T-helper 17 cell (primary cell): ENCODE data around the gene WIPF2. TPM values are rescaled to one million over a fixed set of nuclear protein-coding genes. Genes with fewer than 3 reads are reported as not detected.

Experiments used
- ATAC-seq: fragments of 150-1000 bp; cut with Tn5 transposase; 2 replicates; pipeline ENCODE4 v1.10.0; 2021; ENCODE audit warnings: mild to moderate bottlenecking, moderate library complexity
- DNase-seq, 3 donors: peaks; one replicate each; pipeline versions ENCODE4 v3.0.0 to v3.0.0-alpha.2; 2020 to 2021
- H3K9me3 ChIP-seq: one replicate; pipeline ENCODE4 v1.7.0; 2013; ENCODE audit warnings: low read length, mild to moderate bottlenecking; ENCODE audit not compliant: control insufficient read depth, poor library complexity, severe bottlenecking
- H3K27ac Mint-ChIP-seq: one replicate; pipeline ENCODE4 v1.8.0; 2022; ENCODE audit warnings: mild to moderate bottlenecking, moderate library complexity, mixed read lengths
- H3K27me3 Mint-ChIP-seq: one replicate; pipeline ENCODE4 v1.8.0; 2022; ENCODE audit warnings: mixed read lengths
- H3K36me3 Mint-ChIP-seq: one replicate; pipeline ENCODE4 v1.8.0; 2022; ENCODE audit warnings: low read depth, mixed read lengths
- H3K4me1 Mint-ChIP-seq: one replicate; pipeline ENCODE4 v1.8.0; 2022; ENCODE audit warnings: mild to moderate bottlenecking, mixed read lengths
- H3K4me3 Mint-ChIP-seq: one replicate; pipeline ENCODE4 v1.8.0; 2022; ENCODE audit warnings: mild to moderate bottlenecking, moderate library complexity, mixed read lengths
- total RNA-seq, 4 donors: library from RNA in 2 of 4; stranded (reverse) in 2 of 4; gene quantifications; one replicate each; pipeline ENCODE4 v1.2.3 and lab custom pipeline; 2022 to 2026

The WIPF2 gene
- total RNA-seq, 2 donors from 2014 or later: 26.4 to 33.1 TPM

- H3K4me3 Mint-ChIP-seq: peak overlapping the region; percentile 96
- H3K27me3 Mint-ChIP-seq: no peaks in the 10 kb centered on the region
- peaks cover 8% of the 10 kb centered on the region for H3K36me3 Mint-ChIP-seq
- no peak for DNase-seq
- ATAC-seq: no peak
- H3K9me3 ChIP-seq: no peaks in the 10 kb centered on the region
- peak overlapping the region; percentile 99 for H3K27ac Mint-ChIP-seq
- peaks cover 69% of the 10 kb centered on the region for H3K4me1 Mint-ChIP-seq
Observed at GRCh38 chr17:40318830-40319391, 99.8 kb downstream of the WIPF2 start.

GRCh38 chr17:40319651-40320540 lies 100.8 kb downstream of the WIPF2 start:
- peak; percentile 79 to 83 (median 80) for DNase-seq
- peaks cover 8% of the 10 kb centered on the region for H3K36me3 Mint-ChIP-seq
- H3K27me3 Mint-ChIP-seq: no peaks in the 10 kb centered on the region
- H3K4me3 Mint-ChIP-seq: peak overlapping the region; percentile 96
- ATAC-seq: peak; percentile 17
- peak overlapping the region; percentile 99 for H3K27ac Mint-ChIP-seq
- peaks cover 68% of the 10 kb centered on the region for H3K4me1 Mint-ChIP-seq
- no peaks in the 10 kb centered on the region for H3K9me3 ChIP-seq

- Mint-ChIP-seq H3K27me3 (no peaks in the 10 kb centered on the region), H3K4me3 (peak overlapping the region; percentile 96), H3K36me3 (peaks cover 8% of the 10 kb centered on the region), H3K27ac (peak overlapping the region; percentile 99), H3K4me1 (peaks cover 68% of the 10 kb centered on the region)
- DNase-seq (peak; percentile 45 to 58 (median 54)), ATAC-seq (no peak)
- no peaks in the 10 kb centered on the region for H3K9me3 ChIP-seq
Observed at GRCh38 chr17:40320756-40321523, 101.8 kb downstream of the WIPF2 start.

GRCh38 chr17:40321524-40321929 lies 102.4 kb downstream of the WIPF2 start:
- peak overlapping the region; percentile 96 for H3K4me3 Mint-ChIP-seq
- ATAC-seq (no peak), DNase-seq (no peak)
- H3K4me1 Mint-ChIP-seq: peaks cover 69% of the 10 kb centered on the region
- H3K27me3 Mint-ChIP-seq: no peaks in the 10 kb centered on the region
- no peaks in the 10 kb centered on the region for H3K9me3 ChIP-seq
- peaks cover 8% of the 10 kb centered on the region for H3K36me3 Mint-ChIP-seq
- H3K27ac Mint-ChIP-seq: peak overlapping the region; percentile 99

- Mint-ChIP-seq H3K36me3 (peaks cover 8% of the 10 kb centered on the region), H3K27ac (peak overlapping the region; percentile 99), H3K4me3 (peak overlapping the region; percentile 96), H3K27me3 (no peaks in the 10 kb centered on the region), H3K4me1 (peaks cover 71% of the 10 kb centered on the region)
- ATAC-seq: no peak
- H3K9me3 ChIP-seq: no peaks in the 10 kb centered on the region
- no peak for DNase-seq
Observed at GRCh38 chr17:40321961-40322357, 102.9 kb downstream of the WIPF2 start.

GRCh38 chr17:40322358-40323315 lies 103.5 kb downstream of the WIPF2 start:
- H3K27me3 Mint-ChIP-seq: no peaks in the 10 kb centered on the region
- peak overlapping the region; percentile 96 for H3K4me3 Mint-ChIP-seq
- H3K36me3 Mint-ChIP-seq: peaks cover 8% of the 10 kb centered on the region
- peak overlapping the region; percentile 99 for H3K27ac Mint-ChIP-seq
- peak; percentile 73 to 86 (median 86) for DNase-seq
- no peaks in the 10 kb centered on the region for H3K9me3 ChIP-seq
- peaks cover 74% of the 10 kb centered on the region for H3K4me1 Mint-ChIP-seq
- ATAC-seq: peak; percentile 40

- H3K27me3 Mint-ChIP-seq: no peaks in the 10 kb centered on the region
- H3K36me3 Mint-ChIP-seq: peaks cover 9% of the 10 kb centered on the region
- peak overlapping the region; percentile 99 for H3K27ac Mint-ChIP-seq
- H3K9me3 ChIP-seq: no peaks in the 10 kb centered on the region
- ATAC-seq (peak; percentile 53), DNase-seq (peak; percentile 78 to 88 (median 78))
- peak overlapping the region; percentile 96 for H3K4me3 Mint-ChIP-seq
- H3K4me1 Mint-ChIP-seq: peaks cover 77% of the 10 kb centered on the region
Observed at GRCh38 chr17:40323391-40324381, 104.6 kb downstream of the WIPF2 start.

GRCh38 chr17:40325156-40326013 lies 106.3 kb downstream of the WIPF2 start:
- DNase-seq: peak in 1 of 3 donors; percentile 44
- H3K9me3 ChIP-seq: no peaks in the 10 kb centered on the region
- Mint-ChIP-seq H3K36me3 (peaks cover 6% of the 10 kb centered on the region), H3K27ac (peak overlapping the region; percentile 99), H3K4me1 (peaks cover 74% of the 10 kb centered on the region), H3K4me3 (peak overlapping the region; percentile 96), H3K27me3 (no peaks in the 10 kb centered on the region)
- ATAC-seq: peak; percentile 6

- H3K36me3 Mint-ChIP-seq: peaks cover 6% of the 10 kb centered on the region
- ATAC-seq (peak; percentile 28), DNase-seq (peak; percentile 42 to 62 (median 57))
- peak overlapping the region; percentile 96 for H3K4me3 Mint-ChIP-seq
- H3K27me3 Mint-ChIP-seq: no peaks in the 10 kb centered on the region
- peaks cover 74% of the 10 kb centered on the region for H3K4me1 Mint-ChIP-seq
- H3K9me3 ChIP-seq: no peaks in the 10 kb centered on the region
- peak overlapping the region; percentile 99 for H3K27ac Mint-ChIP-seq
Observed at GRCh38 chr17:40326014-40326831, 107.1 kb downstream of the WIPF2 start.

GRCh38 chr17:40326832-40327199 lies 107.7 kb downstream of the WIPF2 start:
- Mint-ChIP-seq H3K36me3 (peaks cover 6% of the 10 kb centered on the region), H3K27me3 (no peaks in the 10 kb centered on the region), H3K4me1 (peaks cover 78% of the 10 kb centered on the region), H3K27ac (peak overlapping the region; percentile 99), H3K4me3 (peak overlapping the region; percentile 96)
- no peak for DNase-seq
- ATAC-seq: no peak
- no peaks in the 10 kb centered on the region for H3K9me3 ChIP-seq
